Measurements from ENCODE around the gene PLEKHM3.

DNA sequence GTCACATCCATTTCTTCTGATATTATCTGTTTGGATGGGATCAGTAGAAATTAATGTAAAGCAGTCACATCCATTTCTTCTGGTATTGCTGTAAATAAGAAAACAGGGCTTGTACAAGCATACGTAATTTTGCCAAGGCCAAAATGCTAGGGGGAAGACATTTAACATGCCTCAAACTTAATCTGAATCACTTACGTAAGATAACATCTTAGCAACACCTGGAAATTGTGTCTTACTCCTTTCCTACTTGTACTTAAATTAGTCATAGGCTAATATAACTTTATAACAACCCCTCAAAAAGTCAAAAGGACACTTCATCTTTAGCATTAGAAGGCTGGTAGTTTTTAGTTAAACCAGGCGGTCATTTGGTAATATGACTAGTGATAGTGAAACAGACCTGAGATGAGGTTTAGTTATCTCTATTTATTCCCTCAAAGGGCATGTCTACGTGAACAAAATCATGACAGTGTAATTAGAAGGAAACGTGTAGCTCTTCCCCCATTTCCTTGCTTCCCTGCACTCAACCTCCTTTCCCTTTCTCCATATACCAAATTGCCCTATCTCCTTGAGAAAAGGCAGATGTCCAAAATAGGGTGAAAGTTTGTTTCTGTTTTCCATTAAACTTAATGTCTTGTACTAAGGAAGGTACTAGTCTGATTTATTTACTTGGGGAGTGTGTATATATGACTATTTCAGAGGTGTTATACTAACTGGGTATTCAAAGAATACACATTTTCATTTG is 156.3 kb downstream of the PLEKHM3 start:
- no peak for TF ChIP-seq CTCF (conservative IDR thresholded peaks at IDR 0.05 in 1 of 2, IDR thresholded peaks at IDR 0.05 in 1 of 2; ENCODE audit: low read depth in 1 of 2, low read length in 2 of 2)
- TF ChIP-seq EZH2 (IDR thresholded peaks at IDR 0.05; ENCODE audit: low read length, missing control alignments) = no peak

All from fibroblast of lung (primary cell).